Measurements from ENCODE around the gene MEGF9. TPM values are rescaled to one million over a fixed set of nuclear protein-coding genes. Genes with fewer than 3 reads are reported as not detected.
A peak's percentile ranks its signal among the peaks of the same experiment; 100 is the strongest.

MEGF9 gene
- total and polyA plus RNA-seq, 2 donors (not counting 1 experiment from before 2014, with no cell fraction given) = 3.5 to 11.3 TPM

DNA sequence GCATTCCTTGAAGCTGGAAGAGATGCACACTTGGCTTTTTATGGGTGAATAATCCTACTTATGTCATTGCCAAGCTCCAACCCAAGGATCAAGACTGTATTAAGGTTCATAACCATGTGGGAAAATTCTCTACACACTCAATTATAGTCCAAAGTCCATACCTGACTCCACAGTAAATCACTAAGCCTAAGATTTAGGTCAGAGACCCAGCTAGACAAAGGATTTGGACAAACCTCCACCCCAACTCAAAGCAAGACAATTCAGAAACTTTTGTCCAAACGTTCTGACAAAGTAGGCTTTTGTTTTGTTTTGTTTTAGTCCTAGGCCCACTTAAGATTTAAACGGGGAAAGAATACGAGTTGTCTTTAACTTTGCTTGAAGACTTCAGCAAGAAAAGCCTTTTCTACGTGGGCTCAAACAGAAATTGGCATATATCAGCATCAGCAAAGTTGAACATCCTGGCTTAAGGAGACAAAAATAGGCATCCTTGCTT lies 1.7 kb downstream of the MEGF9 start:
- ATAC-seq (ENCODE audit: low read depth) (no peak), DNase-seq (no peak)
- POLR2A ChIA-PET = interaction anchor here (0.8 kb wide), 1 partner anchor 658 kb away, joined by 3 read pairs; no protein-coding TSS in a partner anchor
- Mint-ChIP-seq H3K4me3 (peak overlapping the region; percentile 80), H3K9me3 (ENCODE audit: insufficient read depth) (no peaks in the 10 kb centered on the region), H3K4me1 (peaks cover 41% of the 10 kb centered on the region), H3K27ac (peak overlapping the region; percentile 74), H3K27me3 (no peaks in the 10 kb centered on the region)
- no peak for TF ChIP-seq EZH2 (IDR thresholded peaks at IDR 0.05; ENCODE audit: borderline replicate concordance, insufficient read depth, low read depth, low read length, poor library complexity, severe bottlenecking)
- TF ChIP-seq, protein P1, sequence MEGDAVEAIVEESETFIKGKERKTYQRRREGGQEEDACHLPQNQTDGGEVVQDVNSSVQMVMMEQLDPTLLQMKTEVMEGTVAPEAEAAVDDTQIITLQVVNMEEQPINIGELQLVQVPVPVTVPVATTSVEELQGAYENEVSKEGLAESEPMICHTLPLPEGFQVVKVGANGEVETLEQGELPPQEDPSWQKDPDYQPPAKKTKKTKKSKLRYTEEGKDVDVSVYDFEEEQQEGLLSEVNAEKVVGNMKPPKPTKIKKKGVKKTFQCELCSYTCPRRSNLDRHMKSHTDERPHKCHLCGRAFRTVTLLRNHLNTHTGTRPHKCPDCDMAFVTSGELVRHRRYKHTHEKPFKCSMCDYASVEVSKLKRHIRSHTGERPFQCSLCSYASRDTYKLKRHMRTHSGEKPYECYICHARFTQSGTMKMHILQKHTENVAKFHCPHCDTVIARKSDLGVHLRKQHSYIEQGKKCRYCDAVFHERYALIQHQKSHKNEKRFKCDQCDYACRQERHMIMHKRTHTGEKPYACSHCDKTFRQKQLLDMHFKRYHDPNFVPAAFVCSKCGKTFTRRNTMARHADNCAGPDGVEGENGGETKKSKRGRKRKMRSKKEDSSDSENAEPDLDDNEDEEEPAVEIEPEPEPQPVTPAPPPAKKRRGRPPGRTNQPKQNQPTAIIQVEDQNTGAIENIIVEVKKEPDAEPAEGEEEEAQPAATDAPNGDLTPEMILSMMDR (IDR thresholded peaks at IDR 0.05) = no peak
- no peaks in the 10 kb centered on the region for H3K9me3 ChIP-seq (ENCODE audit: control extremely low read depth in 1 of 3, control insufficient read depth in 2 of 3, insufficient read depth in 1 of 3, low read length in 2 of 3)
- H2AFZ ChIP-seq (ENCODE audit: insufficient read depth, low read depth, low read length, poor library complexity, severe bottlenecking) = peak overlapping the region; percentile 19
- H3K36me3 ChIP-seq (replicated peaks in 1 of 2; ENCODE audit: control extremely low read depth in 1 of 2, control insufficient read depth in 1 of 2, extremely low read depth in 1 of 2, insufficient read depth in 2 of 2, low read length in 1 of 2) = no peaks in the 10 kb centered on the region
- H3K4me3 ChIP-seq (ENCODE audit: control extremely low read depth in 1 of 5, extremely low read depth in 1 of 5, insufficient read depth in 1 of 5, low read depth in 2 of 5, low read length in 4 of 5) = peak overlapping the region; percentile 56 to 81 (median 68)
- H3K4me1 ChIP-seq (ENCODE audit: control insufficient read depth in 2 of 2, insufficient read depth in 2 of 2, low read length in 2 of 2) = peaks cover 43 to 44% of the 10 kb centered on the region in 2 donors
- H3K9ac ChIP-seq (ENCODE audit: low read length) = peak overlapping the region; percentile 82
- WGBS (ENCODE audit: insufficient coverage) = 33% methylated on average over 3 of the region's 4 CpGs
- H3K79me2 ChIP-seq (ENCODE audit: control insufficient read depth, insufficient read depth, low read length) = peaks cover 51% of the 10 kb centered on the region
- H3K27me3 ChIP-seq (replicated peaks in 1 of 4; ENCODE audit: control extremely low read depth in 1 of 4, control insufficient read depth in 3 of 4, insufficient read depth in 4 of 4, low read length in 3 of 4) = no peaks in the 10 kb centered on the region
- no peaks in the 10 kb centered on the region for H4K20me1 ChIP-seq (ENCODE audit: control insufficient read depth, insufficient read depth, low read length, poor library complexity, severe bottlenecking)
- intact Hi-C loops (cut with micrococcal nuclease) = loop anchor here (5.0 kb wide), 1 partner anchor 490 kb away; the partner anchor contains the start of gene RAB14
- peak overlapping the region; percentile 26 to 72 for H3K27ac ChIP-seq (ENCODE audit: low read length in 2 of 2)
- CTCF ChIA-PET = interaction anchor here (1.0 to 1.6 kb wide), 4 partner anchors 18 to 500 kb away, joined by 3 to 8 read pairs (median 4); no protein-coding TSS in a partner anchor
- H3K4me2 ChIP-seq (replicated peaks; ENCODE audit: low read depth, low read length, poor library complexity, severe bottlenecking) = peak overlapping the region; percentile 98
